Neutrophil (primary cell): ENCODE data around the gene KPNB1.
A peak's percentile ranks its signal among the peaks of the same experiment; 100 is the strongest.

Source experiments
- H3K27ac ChIP-seq: fragments of 200-600 bp; sonication (generic); 2 replicates; pipeline ENCODE4 v1.5.1; 2016; ENCODE audit warnings: mild to moderate bottlenecking, moderate library complexity
- H3K27me3 ChIP-seq: fragments of 200-600 bp; sonication (generic); 2 replicates; pipeline ENCODE4 v1.6.0; 2016; ENCODE audit warnings: mild to moderate bottlenecking
- H3K36me3 ChIP-seq: fragments of 200-600 bp; sonication (generic); 2 replicates; pipeline ENCODE4 v1.5.1; 2017
- H3K4me1 ChIP-seq, 2 experiments: fragments of 200-600 bp in 1 of 2; sonication (generic) in 1 of 2; 1 replicate in 1 of 2; 2 replicates in 1 of 2; pipeline versions ENCODE4 v1.5.1 to v1.6.1; 2013 to 2016; ENCODE audit warnings: low read depth in 1 of 2, low read length in 1 of 2, mild to moderate bottlenecking in 1 of 2, moderate library complexity in 1 of 2; ENCODE audit not compliant: control insufficient read depth in 1 of 2, insufficient read depth in 1 of 2
- H3K4me3 ChIP-seq, 2 experiments: fragments of 200-600 bp in 1 of 2; sonication (generic) in 1 of 2; 1 replicate in 1 of 2; 2 replicates in 1 of 2; pipeline ENCODE4 v1.5.1; 2013 to 2016; ENCODE audit warnings: low read depth in 1 of 2, low read length in 1 of 2, mild to moderate bottlenecking in 1 of 2, moderate library complexity in 1 of 2
- H3K9me3 ChIP-seq: fragments of 200-600 bp; sonication (generic); 2 replicates; pipeline ENCODE4 v1.5.1; 2016
- TF ChIP-seq, protein P1 (sequence below): fragments of 200-600 bp; sonication (generic); IDR thresholded peaks from 2 replicates; pipeline ENCODE4 v1.5.1; 2016; ENCODE audit warnings: antibody characterized with exemption

The KPNB1 gene

DNA sequence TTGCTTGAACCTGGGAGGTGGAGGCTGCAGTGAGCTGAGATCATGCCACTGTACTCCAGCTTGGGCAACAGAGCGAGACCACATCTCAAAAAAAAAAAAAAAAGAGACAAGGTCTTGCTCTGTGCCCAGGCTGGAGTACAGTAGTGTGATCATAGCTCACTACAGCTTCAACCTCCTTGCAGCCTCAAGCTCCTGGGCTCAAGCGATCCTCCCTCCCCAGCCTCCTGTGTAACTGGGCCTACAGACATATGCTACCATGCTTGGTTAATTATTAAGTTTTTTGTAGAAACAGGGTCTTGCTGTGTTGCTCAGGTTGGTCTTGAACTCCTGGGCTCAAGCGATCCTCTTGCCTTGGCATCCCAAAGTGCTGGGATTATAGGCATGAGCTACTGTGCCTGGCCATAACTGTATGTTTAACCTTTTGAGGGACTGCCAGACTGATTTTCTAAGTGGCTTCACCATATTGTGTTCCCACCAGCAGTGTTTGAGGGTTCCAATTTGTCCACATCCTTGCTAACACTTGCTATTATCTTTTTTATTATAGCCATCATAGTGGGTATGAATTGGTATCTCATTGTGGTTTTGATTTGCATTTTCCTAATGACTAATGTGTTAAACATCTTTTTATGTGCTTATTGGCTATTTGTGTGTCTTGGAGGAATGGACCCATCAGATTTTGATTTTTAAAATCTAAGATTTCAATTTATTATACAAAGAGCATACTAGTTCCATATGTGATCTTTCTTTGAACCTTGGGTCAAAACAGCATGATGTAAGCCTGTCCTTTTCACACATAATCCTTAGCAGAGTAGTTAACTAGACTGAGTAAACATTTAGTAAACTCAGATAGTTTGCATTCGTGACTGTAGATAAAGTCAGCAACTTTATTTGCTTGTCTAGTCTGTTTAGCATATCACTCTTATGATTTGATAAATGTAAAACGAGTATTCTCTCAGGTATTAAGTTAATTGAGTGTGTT is 38.1 kb upstream of the KPNB1 start:
- Histone ChIP-seq H3K36me3 (peaks cover 84% of the 10 kb centered on the region), H3K9me3 (no peaks in the 10 kb centered on the region), H3K27ac (no peak overlapping the region), H3K4me1 (no peaks in the 10 kb centered on the region), H3K27me3 (no peaks in the 10 kb centered on the region), H3K4me3 (no peak overlapping the region)
- TF ChIP-seq, protein P1, sequence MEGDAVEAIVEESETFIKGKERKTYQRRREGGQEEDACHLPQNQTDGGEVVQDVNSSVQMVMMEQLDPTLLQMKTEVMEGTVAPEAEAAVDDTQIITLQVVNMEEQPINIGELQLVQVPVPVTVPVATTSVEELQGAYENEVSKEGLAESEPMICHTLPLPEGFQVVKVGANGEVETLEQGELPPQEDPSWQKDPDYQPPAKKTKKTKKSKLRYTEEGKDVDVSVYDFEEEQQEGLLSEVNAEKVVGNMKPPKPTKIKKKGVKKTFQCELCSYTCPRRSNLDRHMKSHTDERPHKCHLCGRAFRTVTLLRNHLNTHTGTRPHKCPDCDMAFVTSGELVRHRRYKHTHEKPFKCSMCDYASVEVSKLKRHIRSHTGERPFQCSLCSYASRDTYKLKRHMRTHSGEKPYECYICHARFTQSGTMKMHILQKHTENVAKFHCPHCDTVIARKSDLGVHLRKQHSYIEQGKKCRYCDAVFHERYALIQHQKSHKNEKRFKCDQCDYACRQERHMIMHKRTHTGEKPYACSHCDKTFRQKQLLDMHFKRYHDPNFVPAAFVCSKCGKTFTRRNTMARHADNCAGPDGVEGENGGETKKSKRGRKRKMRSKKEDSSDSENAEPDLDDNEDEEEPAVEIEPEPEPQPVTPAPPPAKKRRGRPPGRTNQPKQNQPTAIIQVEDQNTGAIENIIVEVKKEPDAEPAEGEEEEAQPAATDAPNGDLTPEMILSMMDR, result no peak

DNA sequence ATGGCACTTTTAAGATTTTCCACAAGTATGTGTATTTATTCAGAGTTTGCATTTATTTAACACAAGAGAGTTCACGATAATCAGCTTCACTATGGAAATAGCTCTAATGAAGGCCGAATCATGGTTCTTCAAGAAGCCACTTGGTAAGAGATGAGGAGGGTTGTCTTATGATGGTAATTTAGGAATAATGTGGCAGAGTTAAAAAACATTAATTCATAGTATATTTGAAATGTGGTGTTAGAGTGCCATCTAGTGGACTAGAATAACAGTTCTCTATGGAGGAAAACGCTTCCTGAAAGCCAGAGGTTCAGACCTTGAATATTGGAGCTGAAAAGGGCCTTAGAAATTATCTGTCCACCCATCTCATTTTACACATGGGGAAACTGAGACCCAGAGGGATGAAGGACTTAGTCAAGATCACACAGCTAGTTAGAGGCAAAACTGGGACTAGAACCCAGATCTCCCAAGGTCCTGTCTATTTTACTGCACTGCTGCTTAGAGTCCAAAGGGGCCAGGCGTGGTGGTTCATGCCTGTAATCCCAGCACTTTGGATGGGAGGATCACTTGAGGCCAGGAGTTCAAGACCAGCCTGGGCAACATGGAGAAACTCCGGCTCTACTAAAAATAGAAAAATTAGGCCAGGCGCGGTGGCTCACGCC is 33.8 kb upstream of the KPNB1 start:
- no peaks in the 10 kb centered on the region for H3K4me1 ChIP-seq
- H3K36me3 ChIP-seq, result peaks cover 94% of the 10 kb centered on the region
- no peaks in the 10 kb centered on the region for H3K27me3 ChIP-seq
- H3K4me3 ChIP-seq, result no peak overlapping the region
- peak overlapping the region; percentile 30 for H3K27ac ChIP-seq
- TF ChIP-seq, protein P1, result peak; percentile 64
- H3K9me3 ChIP-seq, result no peaks in the 10 kb centered on the region

DNA sequence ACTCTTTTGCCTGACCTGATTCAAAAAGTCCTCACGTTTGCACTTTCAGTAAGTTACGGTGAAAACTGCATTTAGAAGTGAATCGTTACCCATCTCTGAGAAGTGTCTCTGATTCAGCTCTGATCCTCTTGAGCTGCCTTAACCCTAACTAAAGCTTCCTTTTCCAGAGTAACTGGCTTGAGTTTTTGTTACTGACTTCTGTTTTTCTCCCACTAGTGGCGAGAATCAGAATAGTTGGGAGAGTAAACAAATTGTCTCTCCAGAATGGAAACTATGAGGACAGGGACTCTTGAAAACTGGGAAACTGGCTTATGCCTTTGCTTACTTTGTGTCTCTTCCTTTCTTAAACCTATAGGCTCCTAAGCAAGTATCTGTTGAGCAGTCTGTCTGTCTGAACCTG is 31.3 kb upstream of the KPNB1 start:
- Histone ChIP-seq H3K36me3 (peaks cover 96% of the 10 kb centered on the region), H3K27ac (no peak overlapping the region), H3K9me3 (no peaks in the 10 kb centered on the region), H3K4me3 (no peak overlapping the region), H3K27me3 (no peaks in the 10 kb centered on the region), H3K4me1 (no peaks in the 10 kb centered on the region)
- TF ChIP-seq, protein P1, result no peak

GRCh38 chr17:47620503-47621245 is 29.0 kb upstream of the KPNB1 start:
- H3K9me3 ChIP-seq, result no peaks in the 10 kb centered on the region

More at GRCh38 chr17:47620503-47621245, 29.0 kb upstream of the KPNB1 start:
- H3K4me3 ChIP-seq, result no peak overlapping the region
- peaks cover 95% of the 10 kb centered on the region for H3K36me3 ChIP-seq
- H3K27ac ChIP-seq, result no peak overlapping the region
- TF ChIP-seq, protein P1, result no peak
- no peaks in the 10 kb centered on the region for H3K4me1 ChIP-seq
- no peaks in the 10 kb centered on the region for H3K27me3 ChIP-seq
